NCI-H82 treated with DMSO at 0.1 percent for 48 hours (cell line): ENCODE data around the gene B4GAT1.
"Not testable (repeated sequence)": the region's sequence is repeated elsewhere in the genome, so short reads cannot be mapped to it uniquely, and the experiment has no call there.

Source experiments
- DNase-seq: peaks from one replicate; lab custom pipeline; 2025; ENCODE audit not compliant: unreplicated experiment; lab: John Stamatoyannopoulos, UW

The B4GAT1 gene

GRCh38 chr11:66311965-66312548 lies 35.4 kb downstream of the B4GAT1 start:
- DNase-seq = peak; percentile 83

GRCh38 chr11:66311470-66311964 lies 35.9 kb downstream of the B4GAT1 start:
- DNase-seq = no peak

- not testable (repeated sequence) for DNase-seq
These were observed 36.5 kb downstream of the B4GAT1 start for GRCh38 chr11:66310803-66311440.

GRCh38 chr11:66310324-66310723 lies 37.1 kb downstream of the B4GAT1 start:
- no peak for DNase-seq

- DNase-seq = no peak
These were observed 38.0 kb downstream of the B4GAT1 start for GRCh38 chr11:66309475-66309874.

GRCh38 chr11:66302656-66303055 lies 44.8 kb downstream of the B4GAT1 start:
- no peak for DNase-seq

- DNase-seq = no peak
These were observed 48.2 kb downstream of the B4GAT1 start for GRCh38 chr11:66299186-66299585.

GRCh38 chr11:66297610-66298009 lies 49.8 kb downstream of the B4GAT1 start:
- no peak for DNase-seq
